ENCODE measurements around the gene CRYBB3. TPM values are rescaled to one million over a fixed set of nuclear protein-coding genes. Genes with fewer than 3 reads are reported as not detected.
"Not testable (repeated sequence)": the region's sequence is repeated elsewhere in the genome, so short reads cannot be mapped to it uniquely, and the experiment has no call there.

Gene CRYBB3
- total RNA-seq, 2 experiments from 2014 or later, result 0.26 to 0.35 TPM

GRCh38 chr22:25186140-25186539 lies 13.5 kb upstream of the CRYBB3 start:
- H3K4me1 Mint-ChIP-seq, result no peaks in the 10 kb centered on the region
- H3K27me3 Mint-ChIP-seq, result no peaks in the 10 kb centered on the region
- H3K27ac Mint-ChIP-seq, result no peak overlapping the region
- no peaks in the 10 kb centered on the region for H3K9me3 Mint-ChIP-seq
- H3K36me3 Mint-ChIP-seq, result no peaks in the 10 kb centered on the region
- DNase-seq, result no peak
- H3K4me3 Mint-ChIP-seq, result no peak overlapping the region

DNA sequence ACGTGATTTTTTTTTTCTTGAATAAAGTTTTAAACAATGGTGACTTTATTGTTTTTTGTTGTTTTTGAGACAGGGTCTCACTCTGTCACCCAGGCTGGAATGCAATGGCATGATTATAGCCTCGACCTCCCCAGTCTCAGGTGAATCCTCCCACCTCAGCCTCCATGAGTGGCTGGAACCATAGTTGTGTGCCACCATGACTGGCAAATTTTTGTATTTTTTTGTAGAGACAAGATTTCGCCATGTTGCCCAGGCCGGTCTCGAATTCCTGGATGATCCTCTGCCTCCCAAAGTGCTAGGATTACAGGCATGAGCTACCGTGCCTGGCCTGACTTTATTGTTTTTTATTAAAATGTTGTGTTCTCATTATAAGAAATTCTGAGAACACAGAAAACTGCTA lies 12.2 kb upstream of the CRYBB3 start:
- H3K4me1 Mint-ChIP-seq, result no peaks in the 10 kb centered on the region
- DNase-seq, result no peak
- H3K27ac Mint-ChIP-seq, result no peak overlapping the region
- no peak overlapping the region for H3K4me3 Mint-ChIP-seq
- H3K36me3 Mint-ChIP-seq, result no peaks in the 10 kb centered on the region
- H3K27me3 Mint-ChIP-seq, result no peaks in the 10 kb centered on the region
- H3K9me3 Mint-ChIP-seq, result no peaks in the 10 kb centered on the region

DNA sequence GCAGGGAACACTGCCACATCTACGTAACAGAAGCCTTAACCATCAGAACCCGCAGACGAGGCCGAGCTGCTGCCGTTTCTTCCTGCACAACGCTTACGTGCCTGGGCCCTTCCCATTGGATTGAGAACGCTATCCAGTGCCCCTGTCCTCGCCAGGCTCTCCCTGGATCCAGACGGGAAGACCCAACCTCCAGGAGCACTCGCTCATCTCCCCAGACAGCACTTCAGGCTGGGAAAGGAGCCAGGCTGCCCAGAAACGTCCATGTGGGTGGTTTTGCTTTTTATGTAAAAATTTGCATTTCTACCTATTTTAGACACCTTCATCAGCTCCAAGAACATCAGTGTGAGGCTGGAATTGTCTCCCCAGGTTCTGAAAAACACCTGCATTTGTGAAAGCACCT lies 7.3 kb upstream of the CRYBB3 start:
- H3K4me3 Mint-ChIP-seq, result no peak overlapping the region
- no peaks in the 10 kb centered on the region for H3K27me3 Mint-ChIP-seq
- H3K9me3 Mint-ChIP-seq, result no peaks in the 10 kb centered on the region
- H3K36me3 Mint-ChIP-seq, result peaks cover 2% of the 10 kb centered on the region
- H3K27ac Mint-ChIP-seq, result no peak overlapping the region
- no peaks in the 10 kb centered on the region for H3K4me1 Mint-ChIP-seq
- no peak for DNase-seq

GRCh38 chr22:25193130-25193529 lies 6.5 kb upstream of the CRYBB3 start:
- Mint-ChIP-seq H3K36me3 (peaks cover 2% of the 10 kb centered on the region), H3K4me3 (no peak overlapping the region)

GRCh38 chr22:25193548-25193947 lies 6.1 kb upstream of the CRYBB3 start:
- no peak overlapping the region for H3K27ac Mint-ChIP-seq
- no peak overlapping the region for H3K4me3 Mint-ChIP-seq
- no peaks in the 10 kb centered on the region for H3K4me1 Mint-ChIP-seq
- no peaks in the 10 kb centered on the region for H3K27me3 Mint-ChIP-seq
- H3K36me3 Mint-ChIP-seq, result peaks cover 2% of the 10 kb centered on the region
- DNase-seq, result no peak
- H3K9me3 Mint-ChIP-seq, result no peaks in the 10 kb centered on the region

More at GRCh38 chr22:25193130-25193529, 6.5 kb upstream of the CRYBB3 start:
- Mint-ChIP-seq H3K27me3 (no peaks in the 10 kb centered on the region), H3K9me3 (no peaks in the 10 kb centered on the region), H3K4me1 (no peaks in the 10 kb centered on the region), H3K27ac (no peak overlapping the region)
- no peak for DNase-seq

DNA sequence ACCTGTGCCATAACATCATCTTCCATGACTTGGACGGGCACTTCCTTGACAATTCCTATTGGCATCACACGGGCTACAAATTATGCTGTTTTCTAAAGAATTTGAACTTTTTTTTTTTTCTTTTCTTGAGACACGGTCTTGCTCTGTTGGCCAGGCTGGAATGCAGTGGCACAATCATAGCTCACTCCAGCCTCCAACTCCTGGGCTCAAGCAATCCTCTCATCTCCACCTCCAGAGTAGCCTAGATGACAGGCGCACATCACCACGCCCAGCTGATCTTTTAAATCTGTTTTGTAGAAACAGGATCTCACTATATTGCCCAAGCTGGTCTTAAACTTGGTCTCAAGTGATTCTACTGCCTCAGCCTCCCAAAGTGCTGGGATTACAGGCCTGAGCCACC lies 3.3 kb upstream of the CRYBB3 start:
- H3K27me3 Mint-ChIP-seq, result no peaks in the 10 kb centered on the region
- H3K4me1 Mint-ChIP-seq, result peaks cover 2% of the 10 kb centered on the region
- DNase-seq, result no peak
- H3K36me3 Mint-ChIP-seq, result peaks cover 2% of the 10 kb centered on the region
- H3K4me3 Mint-ChIP-seq, result no peak overlapping the region
- H3K9me3 Mint-ChIP-seq, result no peaks in the 10 kb centered on the region
- H3K27ac Mint-ChIP-seq, result no peak overlapping the region

- Mint-ChIP-seq H3K4me1 (peaks cover 2% of the 10 kb centered on the region), H3K36me3 (peaks cover 2% of the 10 kb centered on the region), H3K9me3 (no peaks in the 10 kb centered on the region), H3K4me3 (no peak overlapping the region), H3K27ac (no peak overlapping the region), H3K27me3 (no peaks in the 10 kb centered on the region)
- no peak for DNase-seq
Observed at GRCh38 chr22:25197340-25197739, 2.3 kb upstream of the CRYBB3 start.

DNA sequence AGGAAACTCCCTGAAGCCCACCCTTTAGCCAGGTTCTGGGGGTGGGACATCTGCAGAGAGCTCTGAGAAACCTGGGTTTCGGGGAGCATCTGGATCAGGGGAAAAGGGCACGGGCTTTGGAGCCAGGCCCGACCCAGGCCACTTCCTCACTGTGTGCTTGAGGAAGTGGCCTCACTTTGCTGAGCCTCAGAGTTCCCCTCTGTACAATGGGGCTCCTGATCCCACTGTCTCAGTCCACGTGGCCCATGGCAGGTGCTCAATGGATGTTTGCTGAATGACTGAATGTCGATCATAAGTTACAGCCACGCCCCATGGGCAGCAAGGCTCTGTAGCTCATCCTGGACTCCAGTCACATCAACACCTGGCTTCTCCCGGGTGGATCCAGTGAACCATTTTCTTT lies 1.3 kb downstream of the CRYBB3 start:
- H3K4me1 Mint-ChIP-seq, result peaks cover 2% of the 10 kb centered on the region
- no peaks in the 10 kb centered on the region for H3K36me3 Mint-ChIP-seq
- no peak overlapping the region for H3K4me3 Mint-ChIP-seq
- no peak for DNase-seq
- no peak overlapping the region for H3K27ac Mint-ChIP-seq
- H3K27me3 Mint-ChIP-seq, result no peaks in the 10 kb centered on the region
- no peaks in the 10 kb centered on the region for H3K9me3 Mint-ChIP-seq

DNA sequence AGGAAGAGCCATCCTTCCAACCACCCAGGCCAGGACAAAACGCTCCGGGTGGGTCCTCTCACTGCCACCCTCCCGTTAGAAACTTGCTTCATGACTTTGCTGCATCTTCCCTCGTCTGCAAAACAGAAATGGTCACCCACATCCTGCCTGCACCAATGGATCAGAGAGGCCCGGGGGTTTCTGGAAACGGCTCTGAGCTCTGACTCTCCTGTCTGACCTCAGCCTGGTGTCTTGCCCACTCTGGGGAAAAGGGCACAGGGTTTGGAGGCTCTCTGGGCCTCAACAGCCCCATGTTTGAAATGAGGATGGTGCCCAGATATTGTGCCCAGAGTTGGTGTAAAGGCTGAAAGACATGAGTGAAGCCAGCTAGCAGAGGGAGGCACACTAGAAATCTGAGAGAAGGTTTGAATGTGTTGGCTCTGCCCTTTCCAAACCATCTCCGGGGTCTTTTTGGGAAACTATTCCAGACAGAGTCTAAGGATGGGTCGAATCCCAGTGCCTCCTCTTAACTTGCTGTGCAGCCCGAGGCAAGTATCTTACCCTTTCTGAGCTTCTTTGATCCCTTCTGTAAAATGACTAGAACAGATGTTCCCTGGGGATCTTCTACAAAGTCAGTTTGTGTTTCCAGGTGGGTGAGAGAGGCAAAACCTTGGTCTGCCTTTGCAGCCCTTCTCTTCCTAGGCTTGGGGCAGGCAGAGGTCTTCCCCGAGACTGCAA lies 2.1 kb downstream of the CRYBB3 start:
- no peak overlapping the region for H3K27ac Mint-ChIP-seq
- H3K4me3 Mint-ChIP-seq, result no peak overlapping the region
- no peaks in the 10 kb centered on the region for H3K36me3 Mint-ChIP-seq
- no peaks in the 10 kb centered on the region for H3K9me3 Mint-ChIP-seq
- no peaks in the 10 kb centered on the region for H3K27me3 Mint-ChIP-seq
- no peak for DNase-seq
- peaks cover 2% of the 10 kb centered on the region for H3K4me1 Mint-ChIP-seq

DNA sequence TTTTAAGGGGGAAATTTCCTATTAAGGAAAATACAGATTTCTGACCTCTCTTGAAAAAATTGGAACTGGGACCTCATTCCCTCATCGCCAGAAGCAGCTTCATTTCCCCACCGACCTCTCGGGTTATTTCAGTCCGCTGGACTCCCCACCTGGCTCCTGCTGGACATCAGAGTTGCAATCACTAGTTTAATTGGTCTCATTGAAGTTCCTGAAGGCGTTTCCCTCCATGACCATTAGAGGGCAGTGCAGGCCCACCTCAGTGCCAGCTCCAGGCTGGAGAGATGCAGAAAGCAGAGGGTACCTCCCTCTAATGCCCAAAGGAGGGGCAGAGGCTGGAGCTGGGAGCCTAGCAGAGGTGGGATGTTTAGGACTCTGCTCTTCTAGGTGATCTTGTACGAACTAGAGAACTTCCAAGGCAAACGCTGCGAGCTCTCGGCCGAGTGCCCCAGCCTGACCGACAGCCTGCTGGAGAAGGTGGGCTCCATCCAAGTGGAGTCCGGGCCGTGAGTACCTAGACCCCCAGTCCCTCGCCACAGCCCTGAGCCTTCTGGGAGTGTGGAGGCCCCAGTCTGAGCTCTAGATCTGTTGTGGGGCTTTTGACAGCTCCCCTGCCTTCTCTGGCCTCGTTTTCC lies 2.7 kb downstream of the CRYBB3 start:
- H3K27ac Mint-ChIP-seq, result no peak overlapping the region
- H3K4me3 Mint-ChIP-seq, result no peak overlapping the region
- H3K4me1 Mint-ChIP-seq, result peaks cover 2% of the 10 kb centered on the region
- no peaks in the 10 kb centered on the region for H3K9me3 Mint-ChIP-seq
- no peaks in the 10 kb centered on the region for H3K36me3 Mint-ChIP-seq
- DNase-seq, result peak; percentile 45
- no peaks in the 10 kb centered on the region for H3K27me3 Mint-ChIP-seq

DNA sequence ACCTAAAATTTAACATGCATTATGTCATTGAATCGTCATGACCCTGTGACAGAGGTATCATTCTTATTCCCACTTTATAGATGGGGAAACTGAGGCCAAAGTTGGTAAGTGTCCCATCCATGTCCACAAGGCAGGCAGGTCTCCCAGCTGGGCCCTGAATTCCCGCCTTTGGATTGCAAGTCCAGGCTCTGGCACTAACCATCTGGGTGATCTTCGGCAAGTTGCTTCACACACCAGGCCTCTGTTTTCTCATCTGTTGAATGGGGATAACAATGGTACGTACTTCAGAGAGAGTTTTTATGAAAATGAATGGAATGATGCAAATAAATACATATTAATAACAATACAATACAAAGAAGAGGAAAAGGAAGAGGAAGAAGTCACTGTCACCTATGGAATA lies 3.4 kb downstream of the CRYBB3 start:
- H3K9me3 Mint-ChIP-seq, result no peaks in the 10 kb centered on the region
- peaks cover 2% of the 10 kb centered on the region for H3K4me1 Mint-ChIP-seq
- no peaks in the 10 kb centered on the region for H3K27me3 Mint-ChIP-seq
- H3K4me3 Mint-ChIP-seq, result no peak overlapping the region
- no peak overlapping the region for H3K27ac Mint-ChIP-seq
- no peak for DNase-seq
- no peaks in the 10 kb centered on the region for H3K36me3 Mint-ChIP-seq

GRCh38 chr22:25204547-25204946 lies 4.9 kb downstream of the CRYBB3 start:
- not testable (repeated sequence) for DNase-seq, H3K27ac Mint-ChIP-seq, H3K4me1 Mint-ChIP-seq, H3K9me3 Mint-ChIP-seq, H3K27me3 Mint-ChIP-seq, H3K4me3 Mint-ChIP-seq, H3K36me3 Mint-ChIP-seq

DNA sequence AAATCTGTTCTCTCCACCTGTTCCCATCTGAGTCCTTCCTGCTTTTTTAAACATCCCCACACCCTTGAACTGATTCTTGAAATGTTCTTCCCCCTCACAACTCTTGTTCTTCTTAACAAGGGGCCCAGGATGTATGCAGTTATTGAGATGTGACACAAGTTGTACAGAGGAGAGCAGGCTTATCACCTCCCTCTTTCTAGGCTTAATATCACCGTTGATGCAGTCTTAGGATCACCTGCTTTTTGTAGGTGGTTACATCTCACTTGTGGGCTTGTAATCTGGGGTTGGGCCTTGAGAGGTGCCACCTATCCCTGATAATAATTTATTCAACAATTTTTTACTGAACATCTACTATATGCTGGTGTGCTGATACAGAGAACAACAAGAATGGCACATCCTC lies 6.2 kb downstream of the CRYBB3 start:
- Mint-ChIP-seq H3K27ac (no peak overlapping the region), H3K4me3 (no peak overlapping the region), H3K4me1 (no peaks in the 10 kb centered on the region), H3K36me3 (no peaks in the 10 kb centered on the region), H3K27me3 (no peaks in the 10 kb centered on the region), H3K9me3 (no peaks in the 10 kb centered on the region)
- DNase-seq, result no peak

- Mint-ChIP-seq H3K9me3 (no peaks in the 10 kb centered on the region), H3K4me1 (no peaks in the 10 kb centered on the region), H3K4me3 (no peak overlapping the region), H3K36me3 (no peaks in the 10 kb centered on the region), H3K27me3 (peaks cover under 1% of the 10 kb centered on the region), H3K27ac (no peak overlapping the region)
- DNase-seq, result no peak
Observed at GRCh38 chr22:25206998-25207397, 7.3 kb downstream of the CRYBB3 start.

GRCh38 chr22:25207553-25208157 lies 8.0 kb downstream of the CRYBB3 start:
- no peaks in the 10 kb centered on the region for H3K36me3 Mint-ChIP-seq
- H3K4me1 Mint-ChIP-seq, result peaks cover 2% of the 10 kb centered on the region
- no peaks in the 10 kb centered on the region for H3K9me3 Mint-ChIP-seq
- H3K27ac Mint-ChIP-seq, result no peak overlapping the region
- no peak for DNase-seq
- H3K27me3 Mint-ChIP-seq, result peaks cover 3% of the 10 kb centered on the region
- H3K4me3 Mint-ChIP-seq, result no peak overlapping the region

GRCh38 chr22:25208328-25208727 lies 8.7 kb downstream of the CRYBB3 start:
- H3K9me3 Mint-ChIP-seq, result peaks cover 1% of the 10 kb centered on the region
- peaks cover 2% of the 10 kb centered on the region for H3K4me1 Mint-ChIP-seq
- H3K36me3 Mint-ChIP-seq, result no peaks in the 10 kb centered on the region
- H3K27ac Mint-ChIP-seq, result no peak overlapping the region
- no peak overlapping the region for H3K4me3 Mint-ChIP-seq
- peaks cover 7% of the 10 kb centered on the region for H3K27me3 Mint-ChIP-seq
- no peak for DNase-seq
